Activated CD4-positive, alpha-beta T cell treated with anti-CD3 and anti-CD28 coated beads, Interleukin-2, amount 10 ng/mL, durations not matched to agents 24 days and 14 days (primary cell): ENCODE measurements around the gene SCAPER. TPM values are rescaled to one million over a fixed set of nuclear protein-coding genes. Genes with fewer than 3 reads are reported as not detected.
"Not testable (repeated sequence)": the region's sequence is repeated elsewhere in the genome, so short reads cannot be mapped to it uniquely, and the experiment has no call there.

Experiments
- DNase-seq: peaks from one replicate; pipeline ENCODE4 v3.0.0; 2022
- H3K27ac Mint-ChIP-seq: one replicate; pipeline ENCODE4 v1.8.0; 2022; ENCODE audit warnings: mild to moderate bottlenecking, mixed read lengths
- H3K27me3 Mint-ChIP-seq: one replicate; pipeline ENCODE4 v1.8.0; 2022; ENCODE audit warnings: mixed read lengths
- H3K36me3 Mint-ChIP-seq: one replicate; pipeline ENCODE4 v1.8.0; 2022; ENCODE audit warnings: low read depth, mild to moderate bottlenecking, mixed read lengths
- H3K4me1 Mint-ChIP-seq: one replicate; pipeline ENCODE4 v1.8.0; 2021; ENCODE audit warnings: mixed read lengths
- H3K4me3 Mint-ChIP-seq: one replicate; pipeline ENCODE4 v1.8.0; 2022; ENCODE audit warnings: mild to moderate bottlenecking, moderate library complexity, mixed read lengths
- H3K9me3 Mint-ChIP-seq: one replicate; pipeline ENCODE4 v1.8.0; 2021; ENCODE audit warnings: mixed read lengths
- intact Hi-C: fragments of 100-400 bp; cut with micrococcal nuclease; formaldehyde crosslinking; loops from one replicate; pipeline ENCODE4 v1.15.1; 2023
- total RNA-seq: library from RNA; stranded (reverse); gene quantifications from 2 replicates; pipeline ENCODE4 v1.2.3, GENCODE V29; 2022

SCAPER gene
- total RNA-seq, 1 donor from 2014 or later = 31.0 TPM

- intact Hi-C loops = loop anchor here (2.0 to 5.0 kb wide), 2 partner anchors 631 to 673 kb away; no protein-coding TSS in a partner anchor
- DNase-seq = no peak
- H3K27me3 Mint-ChIP-seq = no peaks in the 10 kb centered on the region
- peaks cover 28% of the 10 kb centered on the region for H3K4me1 Mint-ChIP-seq
- H3K4me3 Mint-ChIP-seq = no peak overlapping the region
- peak overlapping the region; percentile 26 for H3K27ac Mint-ChIP-seq
- no peaks in the 10 kb centered on the region for H3K9me3 Mint-ChIP-seq
- peaks cover 9% of the 10 kb centered on the region for H3K36me3 Mint-ChIP-seq
Observed at GRCh38 chr15:76865548-76865991, 39.6 kb downstream of the SCAPER start.

- H3K9me3 Mint-ChIP-seq = no peaks in the 10 kb centered on the region
- peaks cover 28% of the 10 kb centered on the region for H3K4me1 Mint-ChIP-seq
- DNase-seq = no peak
- H3K27ac Mint-ChIP-seq = no peak overlapping the region
- no peaks in the 10 kb centered on the region for H3K27me3 Mint-ChIP-seq
- H3K4me3 Mint-ChIP-seq = no peak overlapping the region
- H3K36me3 Mint-ChIP-seq = peaks cover 7% of the 10 kb centered on the region
- intact Hi-C loops = loop anchor here (2.0 kb wide), 1 partner anchor 630 kb away; no protein-coding TSS in a partner anchor
Observed at GRCh38 chr15:76864586-76864985, 40.6 kb downstream of the SCAPER start.

GRCh38 chr15:76863693-76864092, 41.4 kb downstream of the SCAPER start:
- H3K4me3 Mint-ChIP-seq = no peak overlapping the region
- H3K36me3 Mint-ChIP-seq = peaks cover 7% of the 10 kb centered on the region
- no peaks in the 10 kb centered on the region for H3K9me3 Mint-ChIP-seq
- DNase-seq = no peak
- H3K4me1 Mint-ChIP-seq = peaks cover 27% of the 10 kb centered on the region
- H3K27ac Mint-ChIP-seq = no peak overlapping the region
- intact Hi-C loops = loop anchor here (2.0 kb wide), 1 partner anchor 629 kb away; no protein-coding TSS in a partner anchor
- no peaks in the 10 kb centered on the region for H3K27me3 Mint-ChIP-seq

GRCh38 chr15:76863123-76863522, 42.0 kb downstream of the SCAPER start:
- no peak for DNase-seq
- H3K4me3 Mint-ChIP-seq = no peak overlapping the region
- peaks cover 27% of the 10 kb centered on the region for H3K4me1 Mint-ChIP-seq
- H3K9me3 Mint-ChIP-seq = no peaks in the 10 kb centered on the region
- intact Hi-C loops = no loop called here
- H3K36me3 Mint-ChIP-seq = peaks cover 7% of the 10 kb centered on the region
- no peak overlapping the region for H3K27ac Mint-ChIP-seq
- H3K27me3 Mint-ChIP-seq = no peaks in the 10 kb centered on the region

- no peak overlapping the region for H3K27ac Mint-ChIP-seq
- intact Hi-C loops = no loop called here
Observed at GRCh38 chr15:76861815-76862397, 43.2 kb downstream of the SCAPER start.

GRCh38 chr15:76860201-76860600, 44.9 kb downstream of the SCAPER start:
- DNase-seq = no peak
- Mint-ChIP-seq H3K4me3 (no peak overlapping the region), H3K27ac (no peak overlapping the region), H3K27me3 (no peaks in the 10 kb centered on the region), H3K4me1 (peaks cover 12% of the 10 kb centered on the region), H3K36me3 (peaks cover 16% of the 10 kb centered on the region), H3K9me3 (peaks cover 9% of the 10 kb centered on the region)
- intact Hi-C loops = no loop called here

More at GRCh38 chr15:76861815-76862397, 43.2 kb downstream of the SCAPER start:
- no peak for DNase-seq
- Mint-ChIP-seq H3K9me3 (no peaks in the 10 kb centered on the region), H3K4me1 (peaks cover 21% of the 10 kb centered on the region), H3K4me3 (no peak overlapping the region), H3K27me3 (no peaks in the 10 kb centered on the region), H3K36me3 (peaks cover 7% of the 10 kb centered on the region)

GRCh38 chr15:76850367-76850766, 54.8 kb downstream of the SCAPER start:
- H3K27ac Mint-ChIP-seq, H3K4me3 Mint-ChIP-seq, H3K4me1 Mint-ChIP-seq, H3K27me3 Mint-ChIP-seq, DNase-seq, intact Hi-C loops: not testable (repeated sequence)
- Mint-ChIP-seq H3K9me3 (peaks cover 38% of the 10 kb centered on the region), H3K36me3 (peaks cover 63% of the 10 kb centered on the region)

GRCh38 chr15:76846782-76847181, 58.4 kb downstream of the SCAPER start:
- peaks cover 33% of the 10 kb centered on the region for H3K36me3 Mint-ChIP-seq
- intact Hi-C loops = no loop called here
- H3K4me1 Mint-ChIP-seq = peaks cover 8% of the 10 kb centered on the region
- no peaks in the 10 kb centered on the region for H3K27me3 Mint-ChIP-seq
- H3K9me3 Mint-ChIP-seq = peaks cover 16% of the 10 kb centered on the region
- H3K27ac Mint-ChIP-seq = no peak overlapping the region
- no peak for DNase-seq
- H3K4me3 Mint-ChIP-seq = no peak overlapping the region

GRCh38 chr15:76844096-76844495, 61.0 kb downstream of the SCAPER start:
- intact Hi-C loops = no loop called here
- Mint-ChIP-seq H3K36me3 (peaks cover 7% of the 10 kb centered on the region), H3K4me1 (peaks cover 8% of the 10 kb centered on the region), H3K4me3 (no peak overlapping the region), H3K27me3 (no peaks in the 10 kb centered on the region), H3K9me3 (no peaks in the 10 kb centered on the region), H3K27ac (no peak overlapping the region)
- DNase-seq = no peak

GRCh38 chr15:76843269-76843668, 61.9 kb downstream of the SCAPER start:
- H3K36me3 Mint-ChIP-seq = peaks cover 9% of the 10 kb centered on the region
- H3K9me3 Mint-ChIP-seq = no peaks in the 10 kb centered on the region
- DNase-seq = no peak
- H3K27me3 Mint-ChIP-seq = no peaks in the 10 kb centered on the region
- H3K4me3 Mint-ChIP-seq = no peak overlapping the region
- intact Hi-C loops = no loop called here
- H3K4me1 Mint-ChIP-seq = peaks cover 8% of the 10 kb centered on the region
- no peak overlapping the region for H3K27ac Mint-ChIP-seq

GRCh38 chr15:76840830-76841460, 64.2 kb downstream of the SCAPER start:
- intact Hi-C loops = loop anchor here (1.0 kb wide), 1 partner anchor 606 kb away; no protein-coding TSS in a partner anchor
- peaks cover 13% of the 10 kb centered on the region for H3K36me3 Mint-ChIP-seq
- H3K27ac Mint-ChIP-seq = no peak overlapping the region
- no peak overlapping the region for H3K4me3 Mint-ChIP-seq
- no peaks in the 10 kb centered on the region for H3K9me3 Mint-ChIP-seq
- peaks cover 5% of the 10 kb centered on the region for H3K4me1 Mint-ChIP-seq
- no peak for DNase-seq
- no peaks in the 10 kb centered on the region for H3K27me3 Mint-ChIP-seq

- intact Hi-C loops = no loop called here
- H3K27ac Mint-ChIP-seq = no peak overlapping the region
- no peak for DNase-seq
- H3K9me3 Mint-ChIP-seq = peaks cover 14% of the 10 kb centered on the region
- H3K36me3 Mint-ChIP-seq = peaks cover 15% of the 10 kb centered on the region
- no peaks in the 10 kb centered on the region for H3K27me3 Mint-ChIP-seq
- H3K4me3 Mint-ChIP-seq = no peak overlapping the region
- peaks cover 5% of the 10 kb centered on the region for H3K4me1 Mint-ChIP-seq
Observed at GRCh38 chr15:76839173-76839572, 66.0 kb downstream of the SCAPER start.

- no peak for DNase-seq
- Mint-ChIP-seq H3K27ac (no peak overlapping the region), H3K4me1 (peaks cover 4% of the 10 kb centered on the region), H3K9me3 (peaks cover 23% of the 10 kb centered on the region), H3K27me3 (no peaks in the 10 kb centered on the region), H3K36me3 (peaks cover 21% of the 10 kb centered on the region), H3K4me3 (no peak overlapping the region)
- intact Hi-C loops = no loop called here
Observed at GRCh38 chr15:76837474-76837873, 67.7 kb downstream of the SCAPER start.

- Mint-ChIP-seq H3K36me3 (peaks cover 13% of the 10 kb centered on the region), H3K27me3 (no peaks in the 10 kb centered on the region), H3K4me1 (peaks cover 6% of the 10 kb centered on the region), H3K4me3 (no peak overlapping the region), H3K9me3 (peaks cover 21% of the 10 kb centered on the region), H3K27ac (no peak overlapping the region)
- DNase-seq = no peak
- intact Hi-C loops = no loop called here
Observed at GRCh38 chr15:76829939-76830338, 75.2 kb downstream of the SCAPER start.
